Activated gamma-delta T cell treated with anti-CD3 and anti-CD28 coated beads, Interleukin-2, amount 50 U/mL, for 16 hours (primary cell): ENCODE data around the gene CC2D1A.

Source experiments
- DNase-seq: peaks from one replicate; pipeline ENCODE4 v3.0.0-alpha.2; 2020; ENCODE audit warnings: low read depth

Gene CC2D1A

GRCh38 chr19:13937479-13938300 is 31.7 kb downstream of the CC2D1A start:
- DNase-seq, result no peak

GRCh38 chr19:13938301-13939064 is 32.5 kb downstream of the CC2D1A start, which contains the start of gene PODNL1:
Gene PODNL1 (minus strand): TSS chr19:13938417. CDS start chr19:13938181, 236 bp downstream.
- DNase-seq, result no peak

GRCh38 chr19:13942023-13942684 is 36.2 kb downstream of the CC2D1A start:
- no peak for DNase-seq

- DNase-seq, result no peak
Measured at GRCh38 chr19:13946414-13946813, 40.4 kb downstream of the CC2D1A start.

GRCh38 chr19:13951043-13951442 is 45.0 kb downstream of the CC2D1A start:
- DNase-seq, result no peak

GRCh38 chr19:13951799-13952153 is 45.8 kb downstream of the CC2D1A start:
- no peak for DNase-seq

- peak; percentile 99 for DNase-seq
Measured at GRCh38 chr19:13952154-13952930, 46.3 kb downstream of the CC2D1A start, which contains the start of gene DCAF15. Gene DCAF15 (plus strand): TSS chr19:13952509. CDS start chr19:13952513, 4 bp downstream.

GRCh38 chr19:13952931-13953531 is 47.0 kb downstream of the CC2D1A start:
- DNase-seq, result no peak

- no peak for DNase-seq
Measured at GRCh38 chr19:13954185-13954584, 48.2 kb downstream of the CC2D1A start.

GRCh38 chr19:13955662-13956364 is 49.8 kb downstream of the CC2D1A start:
- no peak for DNase-seq

- DNase-seq, result no peak
Measured at GRCh38 chr19:13956365-13956744, 50.4 kb downstream of the CC2D1A start.

- DNase-seq, result no peak
Measured at GRCh38 chr19:13957051-13957450, 51.0 kb downstream of the CC2D1A start.

GRCh38 chr19:13958043-13958442 is 52.0 kb downstream of the CC2D1A start:
- no peak for DNase-seq

GRCh38 chr19:13959141-13959961 is 53.4 kb downstream of the CC2D1A start:
- no peak for DNase-seq

- DNase-seq, result no peak
Measured at GRCh38 chr19:13959962-13960862, 54.2 kb downstream of the CC2D1A start.

- no peak for DNase-seq
Measured at GRCh38 chr19:13960863-13961784, 55.1 kb downstream of the CC2D1A start.

- DNase-seq, result no peak
Measured at GRCh38 chr19:13961826-13962698, 56.1 kb downstream of the CC2D1A start.
